Measurements from ENCODE around the gene FGD6.

DNA sequence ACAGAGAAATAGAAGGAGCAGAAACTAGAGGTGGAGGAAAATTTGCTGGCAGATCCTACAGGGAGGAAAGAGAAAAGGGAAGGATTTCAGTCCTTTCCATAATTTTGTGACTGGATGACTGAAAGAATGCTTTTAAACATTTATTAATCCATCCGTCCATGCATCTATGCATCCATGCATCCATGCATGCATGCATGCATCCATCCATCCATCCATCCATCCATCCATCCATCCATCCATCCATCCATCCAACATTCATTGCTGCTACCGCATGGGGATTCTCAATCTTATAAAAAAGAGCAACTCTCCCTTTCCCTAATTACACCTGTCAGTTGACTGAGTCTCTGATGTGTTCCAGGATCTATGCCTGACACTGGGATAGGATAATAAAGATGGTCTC lies 88.2 kb downstream of the FGD6 start:
- TF ChIP-seq, protein P1, sequence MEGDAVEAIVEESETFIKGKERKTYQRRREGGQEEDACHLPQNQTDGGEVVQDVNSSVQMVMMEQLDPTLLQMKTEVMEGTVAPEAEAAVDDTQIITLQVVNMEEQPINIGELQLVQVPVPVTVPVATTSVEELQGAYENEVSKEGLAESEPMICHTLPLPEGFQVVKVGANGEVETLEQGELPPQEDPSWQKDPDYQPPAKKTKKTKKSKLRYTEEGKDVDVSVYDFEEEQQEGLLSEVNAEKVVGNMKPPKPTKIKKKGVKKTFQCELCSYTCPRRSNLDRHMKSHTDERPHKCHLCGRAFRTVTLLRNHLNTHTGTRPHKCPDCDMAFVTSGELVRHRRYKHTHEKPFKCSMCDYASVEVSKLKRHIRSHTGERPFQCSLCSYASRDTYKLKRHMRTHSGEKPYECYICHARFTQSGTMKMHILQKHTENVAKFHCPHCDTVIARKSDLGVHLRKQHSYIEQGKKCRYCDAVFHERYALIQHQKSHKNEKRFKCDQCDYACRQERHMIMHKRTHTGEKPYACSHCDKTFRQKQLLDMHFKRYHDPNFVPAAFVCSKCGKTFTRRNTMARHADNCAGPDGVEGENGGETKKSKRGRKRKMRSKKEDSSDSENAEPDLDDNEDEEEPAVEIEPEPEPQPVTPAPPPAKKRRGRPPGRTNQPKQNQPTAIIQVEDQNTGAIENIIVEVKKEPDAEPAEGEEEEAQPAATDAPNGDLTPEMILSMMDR (IDR thresholded peaks at IDR 0.05; ENCODE audit: insufficient read depth, low read length, poor library complexity, severe bottlenecking): no peak
- no peak for TF ChIP-seq EZH2phosphoT487 (conservative IDR thresholded peaks at IDR 0.05; ENCODE audit: low read length)

Data from SU-DHL-6 (cell line).